ENCODE data around the gene COL4A1.

COL4A1 gene

DNA sequence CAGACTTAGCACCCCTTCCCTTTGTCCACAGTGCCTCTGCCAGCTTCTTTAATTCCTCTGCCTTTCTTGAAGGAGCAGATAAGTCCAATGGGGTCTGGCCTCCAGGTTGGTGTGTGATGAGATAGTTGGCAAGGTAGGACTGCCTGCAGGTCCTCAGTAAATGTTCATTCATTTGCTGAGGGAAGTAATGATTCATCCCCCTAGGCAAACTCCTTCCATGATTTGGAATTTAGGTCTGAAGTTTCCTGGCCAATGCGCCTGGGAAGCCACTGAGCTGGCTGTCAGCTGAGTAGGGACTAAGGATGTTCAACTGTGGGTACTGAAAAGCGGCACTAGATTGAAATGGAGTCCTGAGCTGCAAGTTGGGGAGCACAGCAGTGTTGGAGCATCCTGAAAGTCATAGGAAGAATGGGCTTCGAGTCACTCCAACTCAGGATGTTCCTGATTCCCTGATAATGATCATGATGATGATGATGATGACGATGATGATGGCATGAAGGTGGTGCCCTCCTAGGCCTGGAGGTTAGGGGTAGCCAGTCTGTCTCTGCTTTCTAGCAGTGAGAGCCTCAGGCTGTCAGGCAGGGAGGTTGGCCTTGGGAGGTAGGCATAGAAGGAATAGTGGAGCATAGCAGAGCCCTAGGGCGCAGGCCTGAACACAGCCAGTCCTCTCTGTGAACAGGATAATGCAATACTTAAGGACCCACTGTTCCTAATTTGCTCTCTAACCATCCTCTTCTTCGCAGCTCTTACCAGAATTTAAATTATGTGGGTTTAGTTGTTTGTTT, 44.9 kb upstream of the COL4A1 start:
- no peak overlapping the region for H3K4me3 ChIP-seq (ENCODE audit: low read depth, low read length)
- DNase-seq (ENCODE audit: low read depth): no peak
- TF ChIP-seq, protein P1, sequence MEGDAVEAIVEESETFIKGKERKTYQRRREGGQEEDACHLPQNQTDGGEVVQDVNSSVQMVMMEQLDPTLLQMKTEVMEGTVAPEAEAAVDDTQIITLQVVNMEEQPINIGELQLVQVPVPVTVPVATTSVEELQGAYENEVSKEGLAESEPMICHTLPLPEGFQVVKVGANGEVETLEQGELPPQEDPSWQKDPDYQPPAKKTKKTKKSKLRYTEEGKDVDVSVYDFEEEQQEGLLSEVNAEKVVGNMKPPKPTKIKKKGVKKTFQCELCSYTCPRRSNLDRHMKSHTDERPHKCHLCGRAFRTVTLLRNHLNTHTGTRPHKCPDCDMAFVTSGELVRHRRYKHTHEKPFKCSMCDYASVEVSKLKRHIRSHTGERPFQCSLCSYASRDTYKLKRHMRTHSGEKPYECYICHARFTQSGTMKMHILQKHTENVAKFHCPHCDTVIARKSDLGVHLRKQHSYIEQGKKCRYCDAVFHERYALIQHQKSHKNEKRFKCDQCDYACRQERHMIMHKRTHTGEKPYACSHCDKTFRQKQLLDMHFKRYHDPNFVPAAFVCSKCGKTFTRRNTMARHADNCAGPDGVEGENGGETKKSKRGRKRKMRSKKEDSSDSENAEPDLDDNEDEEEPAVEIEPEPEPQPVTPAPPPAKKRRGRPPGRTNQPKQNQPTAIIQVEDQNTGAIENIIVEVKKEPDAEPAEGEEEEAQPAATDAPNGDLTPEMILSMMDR (IDR thresholded peaks at IDR 0.05; ENCODE audit: insufficient read depth, low read depth, low read length, missing control alignments): no peak

DNA sequence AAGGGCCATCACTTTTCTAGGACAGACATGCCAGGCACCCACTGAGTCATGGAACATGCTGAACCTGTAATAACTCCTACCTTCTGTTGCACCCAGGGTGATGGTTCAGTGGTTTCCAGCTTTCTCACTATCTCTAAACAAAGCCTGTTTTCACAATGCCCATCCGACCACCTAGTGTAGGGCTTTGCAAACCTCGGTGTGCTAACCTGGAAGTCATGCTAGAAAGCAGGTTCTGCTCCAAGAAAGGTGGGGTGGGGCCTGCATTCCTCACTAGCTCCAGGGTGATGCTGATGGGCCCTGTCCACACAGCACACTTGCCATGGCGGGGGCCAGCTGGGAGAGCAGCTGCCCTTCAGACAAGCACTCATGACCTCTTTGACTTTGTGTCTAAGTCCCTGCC, 43.6 kb upstream of the COL4A1 start:
- no peak for DNase-seq (ENCODE audit: low read depth)
- H3K4me3 ChIP-seq (ENCODE audit: low read depth, low read length): no peak overlapping the region
- TF ChIP-seq, protein P1 (IDR thresholded peaks at IDR 0.05; ENCODE audit: insufficient read depth, low read depth, low read length, missing control alignments): no peak

DNA sequence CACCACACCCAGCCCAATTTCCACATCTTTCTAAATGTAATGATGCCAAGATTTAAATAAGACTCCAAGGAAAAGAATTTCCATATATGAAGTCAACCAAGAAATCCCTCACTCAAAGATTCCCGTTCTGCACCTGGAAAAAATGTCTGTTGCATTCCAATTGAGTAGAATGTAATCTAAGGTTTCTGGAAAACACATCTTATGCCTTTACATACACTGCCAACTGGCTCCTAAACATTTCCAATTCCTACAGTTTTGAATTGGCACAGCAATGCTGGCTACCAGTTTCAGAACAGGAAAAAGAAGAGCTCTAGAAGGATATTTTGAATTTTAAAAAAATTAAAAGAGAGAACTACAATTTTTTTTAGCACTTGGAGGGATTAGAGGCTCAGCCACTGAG, 43.1 kb upstream of the COL4A1 start:
- no peak overlapping the region for H3K4me3 ChIP-seq (ENCODE audit: low read depth, low read length)
- TF ChIP-seq, protein P1 (IDR thresholded peaks at IDR 0.05; ENCODE audit: insufficient read depth, low read depth, low read length, missing control alignments): no peak
- no peak for DNase-seq (ENCODE audit: low read depth)

DNA sequence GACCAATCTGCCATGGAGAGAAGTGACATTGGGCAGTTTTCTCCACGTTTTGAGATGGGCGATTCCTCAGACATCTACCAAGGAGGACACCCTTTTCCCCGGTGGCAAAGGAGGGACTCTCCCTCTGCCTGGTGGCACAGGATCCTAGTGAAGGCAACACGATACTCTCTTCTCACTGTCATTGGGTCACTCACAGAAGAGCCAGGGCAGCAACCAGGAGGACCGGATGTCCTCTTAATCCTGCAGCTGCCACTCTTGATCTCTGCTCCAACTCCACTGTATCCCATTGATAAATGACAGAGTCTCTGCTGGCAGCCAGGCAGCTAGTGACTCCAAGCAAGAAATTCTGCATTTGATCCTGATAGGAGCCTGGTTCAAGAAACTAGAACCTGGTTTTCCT, 42.3 kb upstream of the COL4A1 start:
- no peak for DNase-seq (ENCODE audit: low read depth)
- H3K4me3 ChIP-seq (ENCODE audit: low read depth, low read length): no peak overlapping the region
- TF ChIP-seq, protein P1 (IDR thresholded peaks at IDR 0.05; ENCODE audit: insufficient read depth, low read depth, low read length, missing control alignments): no peak

DNA sequence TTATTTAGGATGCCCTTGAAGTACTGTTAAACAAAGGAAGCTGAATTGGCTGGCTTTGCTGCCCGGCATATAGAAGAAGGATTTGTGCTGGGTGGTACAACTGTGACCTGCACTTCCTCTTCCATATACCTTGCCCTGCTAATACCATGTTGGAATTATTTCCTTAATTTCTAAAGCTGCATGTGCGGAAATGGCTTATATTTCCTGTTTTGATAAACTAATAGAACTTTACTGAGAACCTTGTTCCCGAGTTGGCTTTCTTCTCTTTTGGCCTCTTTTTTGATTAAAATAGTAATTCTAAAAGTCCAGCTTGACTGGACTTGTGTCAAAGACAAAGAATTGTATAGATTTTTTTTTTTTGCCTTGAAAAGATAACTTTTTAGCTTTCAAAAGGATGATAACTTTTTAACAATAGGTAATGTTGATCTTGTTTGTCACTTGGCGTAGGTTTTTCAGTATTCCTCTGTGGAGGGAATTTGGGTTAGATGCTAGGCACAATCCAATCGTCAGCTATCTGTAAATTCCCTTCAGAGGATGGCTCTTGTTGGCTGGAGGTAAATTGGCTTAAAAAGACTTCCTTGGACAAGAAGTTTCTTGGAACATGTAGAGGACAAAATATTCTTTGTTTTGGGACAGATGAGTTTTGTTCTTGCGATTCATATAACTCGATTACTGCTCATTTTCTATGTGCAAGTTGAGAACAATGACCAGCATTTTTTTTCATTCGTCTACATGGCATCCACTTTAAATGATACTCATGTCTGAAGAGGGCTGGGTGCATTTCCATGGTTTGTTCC, 41.5 kb upstream of the COL4A1 start:
- no peak for DNase-seq (ENCODE audit: low read depth)
- H3K4me3 ChIP-seq (ENCODE audit: low read depth, low read length): no peak overlapping the region
- TF ChIP-seq, protein P1 (IDR thresholded peaks at IDR 0.05; ENCODE audit: insufficient read depth, low read depth, low read length, missing control alignments): no peak

DNA sequence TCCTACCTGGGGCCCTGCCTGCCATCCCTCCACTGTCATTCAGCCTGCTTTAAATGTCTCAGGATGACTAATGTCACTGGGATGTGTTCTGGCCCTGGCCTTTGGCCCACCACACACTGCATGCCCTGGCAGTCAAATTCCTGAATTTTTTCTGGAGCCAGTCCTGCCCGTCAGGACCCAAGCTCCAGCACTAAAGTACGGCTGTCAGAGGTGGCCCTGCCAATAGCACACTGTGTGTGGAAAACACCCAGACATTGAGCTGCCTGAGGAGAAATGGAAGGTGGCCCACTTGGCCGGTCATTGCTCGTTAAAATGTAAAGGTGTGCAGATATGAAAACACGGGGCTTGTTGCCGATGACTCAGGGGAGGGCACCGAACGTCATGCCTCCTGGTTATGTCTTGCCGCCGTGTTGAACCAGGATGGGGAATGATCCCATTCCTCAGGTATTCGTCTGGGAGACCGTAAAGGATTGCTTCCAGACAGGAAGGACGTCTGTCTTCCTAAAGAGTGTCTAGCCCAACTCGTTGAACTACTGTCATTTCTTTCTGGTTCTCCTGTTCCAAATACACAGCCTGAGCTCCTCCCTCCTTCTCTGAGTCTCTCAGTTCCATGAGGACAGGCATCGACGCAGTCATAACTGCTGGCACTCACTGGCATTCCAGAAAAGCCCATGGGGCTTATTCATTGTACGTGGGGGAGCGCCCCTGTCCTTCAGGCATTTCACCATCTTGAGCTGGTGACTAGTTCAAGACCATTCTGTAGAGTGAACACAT, 40.8 kb upstream of the COL4A1 start:
- DNase-seq (ENCODE audit: low read depth): no peak

More for the DNA sequence above, 40.8 kb upstream of the COL4A1 start:
- no peak overlapping the region for H3K4me3 ChIP-seq (ENCODE audit: low read depth, low read length)
- TF ChIP-seq, protein P1 (IDR thresholded peaks at IDR 0.05; ENCODE audit: insufficient read depth, low read depth, low read length, missing control alignments): no peak
